ENCODE measurements around the gene VKORC1L1.
"Not testable (repeated sequence)": the region's sequence is repeated elsewhere in the genome, so short reads cannot be mapped to it uniquely, and the experiment has no call there.

DNA sequence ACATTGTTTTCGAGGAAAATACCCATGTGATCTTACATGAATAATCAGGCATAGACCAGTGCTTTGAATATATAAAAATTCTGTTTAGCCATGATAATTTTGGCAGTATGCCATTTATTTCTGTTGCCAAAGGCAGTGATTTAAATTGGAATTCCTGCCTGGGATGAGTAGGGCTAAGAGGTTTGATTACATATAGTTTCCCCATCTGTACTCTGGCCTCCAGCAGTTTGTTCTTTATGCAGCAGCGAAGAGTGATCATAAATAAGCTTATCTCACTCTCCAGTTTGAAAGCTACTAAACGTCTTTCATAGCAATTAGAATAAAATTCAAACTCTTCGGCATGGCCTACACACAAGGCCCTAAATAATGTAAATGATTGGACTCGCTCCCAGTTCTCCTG is 72.9 kb downstream of the VKORC1L1 start:
- TF ChIP-seq, protein P1, sequence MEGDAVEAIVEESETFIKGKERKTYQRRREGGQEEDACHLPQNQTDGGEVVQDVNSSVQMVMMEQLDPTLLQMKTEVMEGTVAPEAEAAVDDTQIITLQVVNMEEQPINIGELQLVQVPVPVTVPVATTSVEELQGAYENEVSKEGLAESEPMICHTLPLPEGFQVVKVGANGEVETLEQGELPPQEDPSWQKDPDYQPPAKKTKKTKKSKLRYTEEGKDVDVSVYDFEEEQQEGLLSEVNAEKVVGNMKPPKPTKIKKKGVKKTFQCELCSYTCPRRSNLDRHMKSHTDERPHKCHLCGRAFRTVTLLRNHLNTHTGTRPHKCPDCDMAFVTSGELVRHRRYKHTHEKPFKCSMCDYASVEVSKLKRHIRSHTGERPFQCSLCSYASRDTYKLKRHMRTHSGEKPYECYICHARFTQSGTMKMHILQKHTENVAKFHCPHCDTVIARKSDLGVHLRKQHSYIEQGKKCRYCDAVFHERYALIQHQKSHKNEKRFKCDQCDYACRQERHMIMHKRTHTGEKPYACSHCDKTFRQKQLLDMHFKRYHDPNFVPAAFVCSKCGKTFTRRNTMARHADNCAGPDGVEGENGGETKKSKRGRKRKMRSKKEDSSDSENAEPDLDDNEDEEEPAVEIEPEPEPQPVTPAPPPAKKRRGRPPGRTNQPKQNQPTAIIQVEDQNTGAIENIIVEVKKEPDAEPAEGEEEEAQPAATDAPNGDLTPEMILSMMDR (IDR thresholded peaks at IDR 0.05; ENCODE audit: low read depth, low read length), result not testable (repeated sequence)
- TF ChIP-seq EZH2phosphoT487 (IDR thresholded peaks at IDR 0.05; ENCODE audit: low read depth), result not testable (repeated sequence)

Measured in OCI-LY3 (cell line).